HUES64 (cell line): ENCODE data around the gene UNC93B1.
"Not testable (repeated sequence)": the region's sequence is repeated elsewhere in the genome, so short reads cannot be mapped to it uniquely, and the experiment has no call there.

Source experiments
- H3K27ac ChIP-seq: 2 replicates; pipeline ENCODE4 v1.7.0; 2013; ENCODE audit warnings: low read depth, low read length, inconsistent platforms
- H3K27me3 ChIP-seq: 2 replicates; pipeline ENCODE4 v1.6.1; 2013; ENCODE audit warnings: mild to moderate bottlenecking, low read length; ENCODE audit not compliant: insufficient read depth
- H3K36me3 ChIP-seq: 2 replicates; pipeline ENCODE4 v1.6.1; 2013; ENCODE audit warnings: mild to moderate bottlenecking, low read length; ENCODE audit not compliant: insufficient read depth
- H3K4me1 ChIP-seq: 2 replicates; pipeline ENCODE4 v1.6.1; 2013; ENCODE audit warnings: mild to moderate bottlenecking, low read length, moderate library complexity; ENCODE audit not compliant: insufficient read depth
- H3K4me3 ChIP-seq: 2 replicates; pipeline ENCODE4 v1.5.1; 2013; ENCODE audit warnings: mild to moderate bottlenecking, low read length, moderate library complexity
- H3K9ac ChIP-seq: 2 replicates; pipeline ENCODE4 v1.6.1; 2013; ENCODE audit warnings: mild to moderate bottlenecking, low read depth, low read length
- H3K9me3 ChIP-seq: 2 replicates; pipeline ENCODE4 v1.6.1; 2013; ENCODE audit warnings: low read depth, low read length; ENCODE audit not compliant: insufficient read depth
- WGBS: fragments of 150-250, 120-280 bp; methylation state at CpG from one replicate; pipeline ENCODE4 v1.1.7; 2013; ENCODE audit warnings: missing lambda C conversion rate; 5-methylcytosine and 5-hydroxymethylcytosine counted together

The UNC93B1 gene

DNA sequence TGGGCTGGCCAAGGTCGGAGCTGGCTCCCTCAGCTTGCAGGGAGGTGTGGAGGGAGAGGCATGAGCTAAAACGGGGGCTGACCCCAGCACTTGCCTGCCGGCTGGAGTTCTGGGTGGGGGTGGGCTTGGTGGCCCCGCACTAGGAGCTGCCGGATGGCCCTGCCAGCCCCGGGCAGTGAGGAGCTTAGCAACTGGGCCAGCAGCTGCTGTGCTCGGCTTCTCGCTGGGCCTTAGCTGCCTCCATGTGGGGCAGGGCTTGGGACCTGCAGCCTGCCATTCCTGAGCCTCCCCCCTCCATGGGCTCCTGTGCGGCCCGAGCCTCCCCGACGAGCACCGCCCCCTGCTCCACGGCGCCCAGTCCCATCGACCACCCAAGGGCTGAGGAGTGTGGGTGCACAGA is 40.7 kb downstream of the UNC93B1 start:
- not testable (repeated sequence) for H3K4me1 ChIP-seq, H3K9ac ChIP-seq, H3K4me3 ChIP-seq, H3K9me3 ChIP-seq, H3K36me3 ChIP-seq, H3K27ac ChIP-seq, H3K27me3 ChIP-seq
- WGBS: 91% methylated on average over 16 of the region's 16 CpGs

DNA sequence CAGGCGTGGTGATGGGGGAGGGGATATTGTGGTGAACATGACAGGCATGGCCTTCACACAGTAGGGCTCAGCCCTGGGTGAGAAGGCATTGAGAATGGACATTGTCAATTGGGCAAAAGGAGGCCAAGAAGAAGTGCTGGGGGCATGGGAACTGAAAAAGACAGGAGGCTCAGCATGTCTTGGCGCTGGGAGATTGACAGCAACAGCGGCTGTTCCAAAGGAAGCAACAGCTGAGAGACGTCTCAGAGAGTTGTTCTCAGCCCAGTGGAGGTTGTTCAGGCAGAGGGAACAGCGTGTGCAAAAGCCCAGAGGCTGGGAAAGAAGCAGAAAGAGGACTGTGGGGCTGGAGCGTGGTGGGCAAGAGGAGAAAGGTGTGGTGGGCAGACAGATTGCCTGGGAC is 47.7 kb downstream of the UNC93B1 start:
- WGBS: 87% methylated on average over 6 of the region's 6 CpGs
- H3K9ac ChIP-seq: not testable (repeated sequence)
- H3K27me3 ChIP-seq: peaks cover 22% of the 10 kb centered on the region

DNA sequence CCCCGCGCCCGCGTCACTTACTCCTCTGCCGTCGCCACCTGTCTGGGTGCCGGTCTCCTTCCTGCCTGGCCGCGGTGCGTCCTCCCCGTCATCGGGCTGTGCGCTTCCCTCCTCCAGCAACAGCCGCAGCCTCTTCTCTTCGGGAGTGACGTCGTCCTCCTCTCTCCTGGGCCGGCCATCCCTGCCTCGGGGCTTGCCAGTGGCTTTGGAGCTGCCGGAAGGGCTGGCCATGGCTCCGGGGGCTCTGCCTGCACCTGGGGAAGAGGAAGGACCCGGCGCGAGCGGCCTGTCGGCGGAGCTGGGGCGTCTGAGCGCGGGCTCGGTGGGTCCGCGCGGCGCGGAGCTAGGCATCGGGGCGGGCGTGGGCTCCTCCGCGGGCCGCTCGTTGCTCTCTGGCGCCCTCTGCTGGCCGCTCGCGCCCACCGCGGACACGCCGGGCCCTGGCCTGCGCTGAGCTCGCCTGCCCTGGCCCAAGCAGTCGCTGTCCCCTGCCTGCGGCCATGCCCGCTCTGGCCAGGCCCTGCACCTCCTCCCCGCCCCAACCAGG is 48.4 kb downstream of the UNC93B1 start:
- not testable (repeated sequence) for H3K27ac ChIP-seq, H3K4me1 ChIP-seq, H3K9me3 ChIP-seq, H3K36me3 ChIP-seq
- Histone ChIP-seq H3K27me3 (peaks cover 22% of the 10 kb centered on the region), H3K9ac (peak overlapping the region; percentile 47; the same call in 1 of the 2 replicates), H3K4me3 (peak overlapping the region; percentile 62)
- 2% methylated on average over 57 of the region's 57 CpGs for WGBS

More for the DNA sequence above, 47.7 kb downstream of the UNC93B1 start:
- not testable (repeated sequence) for H3K27ac ChIP-seq, H3K4me1 ChIP-seq, H3K36me3 ChIP-seq, H3K9me3 ChIP-seq, H3K4me3 ChIP-seq

DNA sequence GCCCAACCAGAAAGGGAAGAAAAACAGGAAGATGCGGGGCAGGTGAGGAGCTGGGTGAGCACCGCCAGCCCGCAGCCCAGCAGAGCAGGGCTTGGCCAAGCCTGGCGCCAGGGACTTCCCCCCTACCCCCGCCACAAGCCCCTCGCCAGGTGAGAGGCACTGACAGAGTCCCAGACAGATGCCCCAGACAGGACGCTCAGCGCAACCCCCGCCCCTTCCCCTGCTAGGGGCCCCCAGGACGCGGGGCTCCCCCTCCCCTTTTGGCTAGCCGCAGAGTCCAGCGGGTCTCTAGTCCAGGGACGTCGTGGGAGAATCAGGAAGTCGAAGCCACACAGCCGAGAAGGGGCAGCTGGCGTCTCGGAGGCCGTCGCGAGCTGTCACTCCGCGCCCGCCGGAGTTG is 48.9 kb downstream of the UNC93B1 start:
- H3K9me3 ChIP-seq, H3K27ac ChIP-seq, H3K4me1 ChIP-seq, H3K9ac ChIP-seq, H3K36me3 ChIP-seq: not testable (repeated sequence)
- peaks cover 22% of the 10 kb centered on the region for H3K27me3 ChIP-seq
- WGBS: 3% methylated on average over 17 of the region's 26 CpGs
- peak overlapping the region; percentile 62 for H3K4me3 ChIP-seq

DNA sequence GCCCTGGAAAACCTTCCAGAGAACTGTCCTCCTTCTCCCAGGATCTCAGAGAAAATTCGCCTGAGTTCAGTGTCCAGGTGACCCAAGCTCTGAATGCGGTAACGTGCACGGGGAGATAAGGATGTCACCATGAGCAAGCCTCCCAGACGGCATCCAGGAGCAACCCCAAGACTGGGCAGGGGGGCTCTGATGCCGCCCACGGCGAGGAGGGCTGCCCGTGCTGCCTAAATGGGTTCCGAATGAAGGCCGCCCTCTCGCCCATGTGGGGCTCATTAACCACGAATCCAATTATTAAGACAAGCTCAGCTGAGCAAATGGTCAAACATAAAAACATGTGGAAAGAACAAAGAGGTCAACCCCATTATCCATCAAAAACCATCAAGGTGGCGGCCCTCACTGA is 49.6 kb downstream of the UNC93B1 start:
- H3K9ac ChIP-seq, H3K27ac ChIP-seq, H3K4me1 ChIP-seq, H3K36me3 ChIP-seq, H3K9me3 ChIP-seq, H3K4me3 ChIP-seq: not testable (repeated sequence)
- WGBS: 90% methylated on average over 14 of the region's 14 CpGs
- H3K27me3 ChIP-seq: peaks cover 22% of the 10 kb centered on the region

DNA sequence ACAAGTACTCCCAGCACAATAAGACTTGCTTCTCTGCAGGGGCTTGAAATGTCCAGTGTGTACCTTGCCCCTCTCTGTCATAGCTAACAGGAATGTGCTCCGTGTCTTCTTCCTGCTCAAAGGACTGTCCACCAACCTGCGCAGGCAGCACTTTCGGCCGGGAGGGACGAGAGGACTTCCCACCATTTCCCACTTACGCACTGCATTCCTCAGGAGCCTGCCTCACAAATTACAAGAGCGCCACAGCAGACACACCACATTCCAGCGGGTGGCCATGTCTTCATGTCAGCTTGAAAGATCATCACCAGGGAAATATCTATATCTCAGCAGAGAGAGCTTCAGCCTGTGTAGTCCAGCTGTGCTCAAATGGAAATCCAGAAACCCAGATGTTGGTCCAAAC is 53.2 kb downstream of the UNC93B1 start:
- H3K36me3 ChIP-seq, H3K9ac ChIP-seq, H3K27ac ChIP-seq, H3K4me3 ChIP-seq, H3K9me3 ChIP-seq, H3K4me1 ChIP-seq: not testable (repeated sequence)
- WGBS: 99% methylated on average over 7 of the region's 8 CpGs
- H3K27me3 ChIP-seq: peaks cover 20% of the 10 kb centered on the region

DNA sequence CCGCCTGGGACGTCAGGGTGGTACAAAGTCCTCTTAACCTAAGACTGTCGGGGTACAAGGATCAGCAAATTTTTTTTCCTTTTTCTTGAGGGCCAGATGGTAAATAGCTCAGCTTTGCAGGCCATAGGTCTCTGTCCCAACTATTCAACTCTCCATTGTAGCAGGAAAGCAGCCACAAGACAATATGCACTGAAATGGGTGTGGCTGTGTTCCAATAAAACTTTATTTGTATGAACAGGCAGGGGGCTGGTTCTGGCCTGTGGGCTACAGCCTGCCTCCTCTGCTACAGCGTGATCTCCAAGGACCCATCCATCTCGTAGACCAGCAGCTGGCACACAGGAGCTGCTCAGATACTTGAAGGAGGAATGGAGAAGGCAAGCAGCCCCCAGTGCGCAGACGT is 56.1 kb downstream of the UNC93B1 start:
- H3K9ac ChIP-seq, H3K36me3 ChIP-seq, H3K27ac ChIP-seq, H3K27me3 ChIP-seq, H3K4me3 ChIP-seq, H3K4me1 ChIP-seq, H3K9me3 ChIP-seq: not testable (repeated sequence)
- 98% methylated on average over 5 of the region's 7 CpGs for WGBS

DNA sequence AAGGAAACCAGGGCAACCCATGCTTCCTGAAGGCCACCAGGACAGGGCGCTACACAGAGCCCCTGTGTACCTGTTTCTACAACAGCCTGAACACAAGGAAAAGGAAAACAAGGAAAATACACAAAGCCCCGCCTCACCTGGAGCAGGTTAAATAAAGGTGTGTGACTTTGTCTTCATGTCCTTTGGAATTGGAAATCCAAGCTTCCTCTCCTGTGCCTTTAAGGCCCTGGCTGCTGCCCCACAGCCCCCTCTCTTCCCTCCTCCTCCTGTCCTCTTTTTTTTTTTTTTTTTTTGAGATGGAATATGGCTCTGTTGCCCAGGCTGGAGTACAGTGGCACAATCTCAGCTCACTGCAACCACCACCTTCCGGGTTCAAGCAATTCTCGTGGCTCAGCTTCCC is 57.5 kb downstream of the UNC93B1 start:
- WGBS: 95% methylated on average over 4 of the region's 4 CpGs
- not testable (repeated sequence) for H3K9me3 ChIP-seq, H3K4me3 ChIP-seq, H3K27me3 ChIP-seq, H3K36me3 ChIP-seq, H3K27ac ChIP-seq, H3K9ac ChIP-seq, H3K4me1 ChIP-seq

DNA sequence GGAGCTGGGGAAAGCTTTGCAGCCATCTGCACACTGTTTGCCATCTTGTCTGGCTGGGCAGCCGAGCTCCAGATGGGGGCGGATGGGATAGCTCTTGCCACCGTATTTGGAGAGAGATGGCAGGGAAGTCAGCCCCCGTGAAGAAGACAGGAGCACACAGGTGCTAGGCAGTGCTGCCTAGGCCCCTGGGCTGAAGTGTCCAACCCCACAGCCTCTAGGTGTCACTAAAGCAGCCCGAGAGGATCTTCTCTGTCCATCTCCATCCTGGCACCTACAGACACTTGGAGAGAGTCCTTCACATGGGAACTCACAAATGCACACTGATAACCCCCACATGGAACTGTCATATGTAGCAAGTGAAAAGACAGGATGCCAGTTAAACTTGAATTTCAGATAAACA is 60.5 kb downstream of the UNC93B1 start:
- H3K4me1 ChIP-seq, H3K27me3 ChIP-seq, H3K4me3 ChIP-seq, H3K9ac ChIP-seq, H3K9me3 ChIP-seq, H3K36me3 ChIP-seq: not testable (repeated sequence)
- 20% methylated on average over 5 of the region's 5 CpGs for WGBS
- H3K27ac ChIP-seq: peak overlapping the region; percentile 53; the same call in 1 of the 2 replicates
